Breast epithelium (tissue), 4 donors: ENCODE measurements around the gene FHL3. TPM values are rescaled to one million over a fixed set of nuclear protein-coding genes. Genes with fewer than 3 reads are reported as not detected.
"Not testable (repeated sequence)": the region's sequence is repeated elsewhere in the genome, so short reads cannot be mapped to it uniquely, and the experiment has no call there.

Experiments
- DNase-seq, 2 donors: peaks; one replicate each; pipeline ENCODE4 v3.0.0-alpha.2; 2019; ENCODE audit warnings: low spot score in 2 of 2
- H3K27ac ChIP-seq, 2 donors: fragments of 200-600 bp; sonication (generic) in 1 of 2; one replicate each; pipeline ENCODE4 v1.5.1; 2016 to 2019; ENCODE audit warnings: mild to moderate bottlenecking in 1 of 2
- H3K27me3 ChIP-seq, 2 donors: fragments of 200-600 bp; sonication (generic) in 1 of 2; one replicate each; pipeline versions ENCODE4 v1.5.1 to v1.6.0; 2017 to 2019; ENCODE audit warnings: control low read depth in 1 of 2, mild to moderate bottlenecking in 1 of 2
- H3K36me3 ChIP-seq: fragments of 200-600 bp; one replicate; pipeline ENCODE4 v1.5.1; 2019
- H3K4me1 ChIP-seq, 2 donors: fragments of 200-600 bp; sonication (generic); one replicate each; pipeline ENCODE4 v1.5.1; 2016 to 2019; ENCODE audit warnings: control low read depth in 1 of 2
- H3K4me3 ChIP-seq, 3 donors: fragments of 200-600 bp; sonication (generic); 1 replicate in 2 of 3; 2 replicates in 1 of 3; pipeline ENCODE4 v1.5.1; 2016 to 2019; ENCODE audit warnings: mild to moderate bottlenecking in 3 of 3, moderate library complexity in 2 of 3
- H3K9me3 ChIP-seq, 2 donors: fragments of 200-600 bp; sonication (generic) in 1 of 2; one replicate each; pipeline ENCODE4 v1.5.1; 2016 to 2019; ENCODE audit warnings: control low read depth in 1 of 2
- CTCF ChIP-seq, 3 donors: fragments of 450-650 bp; IDR thresholded peaks; one replicate each; pipeline ENCODE4 v1.5.1; 2016 to 2017; ENCODE audit warnings: antibody characterized with exemption in 3 of 3, mild to moderate bottlenecking in 3 of 3, moderate library complexity in 3 of 3
- POLR2A ChIP-seq: fragments of 450-650 bp; IDR thresholded peaks from one replicate; pipeline ENCODE4 v1.6.1; 2016; ENCODE audit warnings: antibody characterized with exemption, mild to moderate bottlenecking, moderate library complexity
- POLR2AphosphoS5 ChIP-seq, 3 donors: sonication (generic); formaldehyde crosslinking; IDR thresholded peaks; one replicate each; pipeline ENCODE4 v1.6.1; 2017; ENCODE audit warnings: antibody characterized with exemption in 3 of 3
- intact Hi-C: fragments of 100-400 bp; cut with DNase I; formaldehyde crosslinking; loops from one replicate; pipeline ENCODE4 v1.15.1; 2023; ENCODE audit warnings: low total_unique reads
- total RNA-seq, 3 donors: library from RNA; depleted of rRNA; stranded (reverse); fragments of >200 nt; gene quantifications; one replicate each; pipeline ENCODE4 v1.1.0, GENCODE V29; 2016

The FHL3 gene
- total RNA-seq, 3 donors from 2014 or later, result 11.8 to 22.6 (median 21.4) TPM

DNA sequence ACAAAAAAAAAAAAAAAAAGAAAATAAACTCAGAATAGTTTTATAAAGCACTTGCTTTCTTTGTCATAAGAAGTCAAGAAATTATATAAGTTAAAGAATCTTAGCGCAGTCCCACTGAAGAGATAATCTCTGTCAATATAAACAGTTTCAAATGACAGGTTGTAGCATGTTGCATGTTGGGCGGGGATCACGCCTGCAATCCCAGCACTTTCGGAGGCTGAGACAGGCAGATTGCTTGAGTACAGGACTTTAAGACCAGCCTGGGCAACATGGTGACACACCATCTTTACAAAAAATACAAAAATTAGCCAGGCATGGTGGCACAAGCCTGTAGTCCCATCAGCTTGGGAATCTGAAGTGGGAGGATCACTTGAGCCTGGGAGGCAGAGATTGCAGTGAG is 40.0 kb downstream of the FHL3 start:
- H3K27ac ChIP-seq, result no peak overlapping the region
- no peak for DNase-seq
- H3K36me3 ChIP-seq, result peaks cover 18% of the 10 kb centered on the region
- H3K4me3 ChIP-seq, result no peak overlapping the region
- H3K4me1 ChIP-seq, result no peaks in the 10 kb centered on the region
- no peak for TF ChIP-seq POLR2A
- TF ChIP-seq CTCF (IDR thresholded peaks at IDR 0.05), result no peak
- TF ChIP-seq POLR2AphosphoS5 (IDR thresholded peaks at IDR 0.05), result no peak
- intact Hi-C loops, result no loop called here
- H3K27me3 ChIP-seq, result no peaks in the 10 kb centered on the region
- no peaks in the 10 kb centered on the region for H3K9me3 ChIP-seq

DNA sequence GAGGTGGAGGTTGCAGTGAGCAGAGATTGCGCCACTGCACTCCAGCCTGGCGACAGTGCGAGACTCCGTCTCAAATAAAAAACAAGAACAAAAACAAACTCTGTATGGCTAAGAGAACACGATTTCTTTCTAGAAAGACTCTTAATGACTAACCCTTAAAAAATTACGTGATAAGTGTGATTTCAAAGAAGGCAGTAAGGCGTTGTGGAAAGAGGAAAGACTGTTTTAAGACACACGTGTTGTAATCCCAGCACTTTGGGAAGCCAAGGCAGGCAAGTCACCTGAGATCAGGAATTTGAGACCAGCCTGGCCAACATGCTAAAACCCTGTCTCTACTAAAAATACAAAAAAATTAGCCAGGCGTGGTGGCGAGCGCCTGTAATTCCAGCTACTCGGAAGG is 41.2 kb downstream of the FHL3 start:
- intact Hi-C loops, DNase-seq, H3K27me3 ChIP-seq, H3K27ac ChIP-seq, H3K4me3 ChIP-seq, H3K9me3 ChIP-seq, H3K4me1 ChIP-seq: not testable (repeated sequence)
- peaks cover 13% of the 10 kb centered on the region for H3K36me3 ChIP-seq

- H3K27me3 ChIP-seq, result no peaks in the 10 kb centered on the region
- no peak overlapping the region for H3K4me3 ChIP-seq
- H3K27ac ChIP-seq, result no peak overlapping the region
- H3K4me1 ChIP-seq, result no peaks in the 10 kb centered on the region
- no peaks in the 10 kb centered on the region for H3K36me3 ChIP-seq
- TF ChIP-seq POLR2AphosphoS5 (IDR thresholded peaks at IDR 0.05), result no peak
- no peak for TF ChIP-seq CTCF (IDR thresholded peaks at IDR 0.05)
- no peak for TF ChIP-seq POLR2A
- H3K9me3 ChIP-seq, result no peaks in the 10 kb centered on the region
- intact Hi-C loops, result no loop called here
- no peak for DNase-seq
These were observed 46.6 kb downstream of the FHL3 start for GRCh38 chr1:37958690-37959089.

GRCh38 chr1:37955685-37956084 is 49.6 kb downstream of the FHL3 start:
- no peak for TF ChIP-seq POLR2AphosphoS5 (IDR thresholded peaks at IDR 0.05)
- Histone ChIP-seq H3K36me3 (no peaks in the 10 kb centered on the region), H3K9me3 (no peaks in the 10 kb centered on the region), H3K27ac (no peak overlapping the region), H3K4me3 (no peak overlapping the region), H3K27me3 (no peaks in the 10 kb centered on the region), H3K4me1 (no peaks in the 10 kb centered on the region)
- intact Hi-C loops, result no loop called here
- peak in 1 of 2 donors; percentile 12 for DNase-seq

- H3K9me3 ChIP-seq, result no peaks in the 10 kb centered on the region
- no peak overlapping the region for H3K4me3 ChIP-seq
- no peaks in the 10 kb centered on the region for H3K36me3 ChIP-seq
- H3K27ac ChIP-seq, result no peak overlapping the region
- intact Hi-C loops, result no loop called here
- TF ChIP-seq CTCF (IDR thresholded peaks at IDR 0.05) (no peak), POLR2AphosphoS5 (IDR thresholded peaks at IDR 0.05) (no peak), POLR2A (no peak)
- peak in 1 of 2 donors; percentile 24 for DNase-seq
- H3K4me1 ChIP-seq, result no peaks in the 10 kb centered on the region
- no peaks in the 10 kb centered on the region for H3K27me3 ChIP-seq
These were observed 50.9 kb downstream of the FHL3 start for GRCh38 chr1:37954316-37954971.

DNA sequence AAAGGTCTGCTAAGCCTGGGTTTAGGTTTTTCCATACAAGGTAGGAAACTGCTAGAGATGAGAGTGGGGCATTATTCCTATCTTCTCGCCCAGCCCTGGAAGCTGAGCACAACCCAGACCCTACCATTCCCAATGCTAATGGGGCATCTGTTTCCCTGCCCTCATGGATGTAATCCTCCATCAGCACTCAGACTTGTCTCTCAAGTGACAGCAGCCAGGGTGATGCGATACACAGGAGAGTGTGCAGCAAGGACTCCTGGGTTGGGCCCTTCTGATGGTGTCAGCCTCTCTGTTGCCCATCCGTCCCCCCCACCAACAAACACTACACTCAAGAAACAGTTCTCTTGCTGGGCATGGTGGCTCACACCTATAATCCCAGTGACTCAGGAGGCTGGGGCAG is 52.6 kb downstream of the FHL3 start:
- intact Hi-C loops, result no loop called here
- no peaks in the 10 kb centered on the region for H3K9me3 ChIP-seq
- no peak overlapping the region for H3K4me3 ChIP-seq
- no peak overlapping the region for H3K27ac ChIP-seq
- no peaks in the 10 kb centered on the region for H3K27me3 ChIP-seq
- TF ChIP-seq POLR2A, result no peak
- no peak for TF ChIP-seq POLR2AphosphoS5 (IDR thresholded peaks at IDR 0.05)
- TF ChIP-seq CTCF (IDR thresholded peaks at IDR 0.05), result no peak
- no peaks in the 10 kb centered on the region for H3K36me3 ChIP-seq
- no peaks in the 10 kb centered on the region for H3K4me1 ChIP-seq
- peak in 1 of 2 donors; percentile 30 for DNase-seq
